GM04504 (cell line): ENCODE results near the gene PCGF1.
"Not testable (repeated sequence)": the region's sequence is repeated elsewhere in the genome, so short reads cannot be mapped to it uniquely, and the experiment has no call there.

Experiments used
- DNase-seq: peaks from one replicate; pipeline ENCODE4 v3.0.0-alpha.2; 2012; ENCODE audit warnings: low read depth

The PCGF1 gene

DNA sequence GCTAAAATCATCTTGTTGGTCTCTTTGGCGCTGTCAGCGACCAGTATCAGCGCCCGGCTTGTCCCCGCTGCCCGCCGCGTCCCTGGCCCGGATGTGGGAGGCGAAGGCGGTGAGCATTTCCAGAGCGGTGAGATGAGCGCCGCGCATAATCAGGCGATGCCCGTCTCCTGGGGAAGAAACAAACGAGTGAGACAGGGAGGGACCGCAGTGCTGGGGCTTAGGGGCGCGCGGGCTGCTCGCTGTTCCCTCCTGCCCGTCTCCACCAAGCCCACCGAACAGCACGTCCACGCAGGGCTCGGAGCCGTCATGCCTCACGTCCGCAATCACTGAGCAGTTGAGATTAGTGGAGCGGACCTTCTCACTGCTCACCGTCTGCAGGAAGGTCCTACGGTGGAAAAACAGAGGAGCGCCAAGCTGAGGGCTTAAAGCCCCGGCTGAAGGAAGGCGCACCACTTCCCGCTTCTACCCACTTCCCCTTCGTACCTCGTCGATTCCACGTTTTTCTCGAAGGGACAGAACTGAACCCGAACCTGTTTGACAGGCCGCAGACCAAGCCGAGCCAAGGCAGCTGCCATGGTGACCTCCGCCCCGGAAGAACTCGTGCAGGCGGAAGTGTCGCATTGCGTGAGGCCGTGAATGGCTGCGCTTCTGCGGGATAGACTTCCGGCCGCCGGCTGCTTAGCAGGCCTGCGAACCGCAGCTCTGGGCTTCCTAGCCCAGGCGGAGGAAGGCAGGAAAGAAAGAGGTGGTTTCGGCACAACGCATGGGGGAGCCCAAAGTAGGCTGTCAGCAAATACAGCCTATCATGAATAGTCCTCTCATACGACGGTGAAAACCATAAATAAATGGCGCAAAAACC lies 35.2 kb downstream of the PCGF1 start, which contains the start of gene MRPL53:
MRPL53 (minus strand) TSS at position 595 of the 859 bp plus-strand sequence; CDS start at position 575, 20 bp downstream.
- DNase-seq: peak; percentile 86

DNA sequence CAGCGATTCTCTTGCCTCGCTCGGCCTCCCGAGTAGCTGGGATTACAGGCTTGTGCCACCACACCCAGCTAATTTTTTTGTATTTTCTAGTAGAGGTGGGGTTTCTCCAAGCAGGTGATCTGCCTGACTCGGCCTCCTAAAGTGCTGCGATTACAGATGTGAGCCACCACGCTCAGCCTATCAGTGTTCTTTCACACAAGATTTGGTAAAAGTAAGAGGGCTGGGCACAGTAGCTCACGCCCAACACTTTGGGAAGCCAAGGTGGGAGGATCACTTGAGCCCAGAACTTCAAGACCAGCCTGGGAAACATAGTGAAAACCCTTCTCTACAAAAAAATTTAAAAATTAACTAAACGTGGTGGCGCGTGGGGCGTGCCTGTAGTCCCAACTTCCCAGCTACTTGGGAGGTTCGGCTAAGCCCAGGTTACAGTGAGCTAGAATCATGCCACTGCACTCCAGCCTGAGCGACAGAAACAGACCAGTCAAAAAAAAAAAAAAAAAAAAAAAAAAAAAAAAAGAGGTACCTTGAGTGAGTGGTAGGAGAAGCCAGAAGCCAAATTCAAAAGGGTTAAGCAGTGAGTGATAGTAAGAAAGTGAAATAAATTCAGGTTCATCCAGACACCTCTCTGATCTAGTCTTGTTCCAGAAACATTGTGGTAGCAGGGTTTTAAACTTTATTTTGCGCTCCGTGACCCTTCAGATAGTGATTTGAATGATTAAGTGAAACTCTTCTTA lies 36.0 kb downstream of the PCGF1 start:
- no peak for DNase-seq

DNA sequence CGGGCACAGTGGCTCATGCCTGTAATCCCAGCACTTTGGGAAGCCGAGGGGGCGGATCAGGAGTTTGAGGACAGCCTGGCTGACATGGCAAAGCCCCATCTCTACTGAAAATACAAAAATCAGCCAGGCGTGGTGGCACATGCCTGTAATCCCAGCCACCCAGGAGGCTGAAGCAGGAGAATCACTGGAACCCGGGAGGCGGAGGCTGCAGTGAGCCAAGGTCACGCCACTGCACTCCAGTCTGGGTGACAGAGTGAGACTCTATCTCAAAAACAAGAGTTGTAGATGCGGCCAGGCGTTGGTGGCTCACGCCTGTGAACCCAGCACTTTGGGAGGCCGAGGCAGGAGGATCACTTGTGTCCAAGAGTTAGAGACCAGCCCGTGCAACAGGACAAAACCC lies 36.8 kb downstream of the PCGF1 start:
- DNase-seq: not testable (repeated sequence)

GRCh38 chr2:74464406-74464805 lies 43.1 kb downstream of the PCGF1 start:
- DNase-seq: no peak

GRCh38 chr2:74462786-74463105 lies 44.7 kb downstream of the PCGF1 start:
- no peak for DNase-seq

GRCh38 chr2:74462054-74462785 lies 45.3 kb downstream of the PCGF1 start:
- DNase-seq: no peak

- DNase-seq: no peak
Observed at GRCh38 chr2:74461187-74462053, 46.1 kb downstream of the PCGF1 start.

GRCh38 chr2:74460187-74460586 lies 47.3 kb downstream of the PCGF1 start:
- DNase-seq: not testable (repeated sequence)

DNA sequence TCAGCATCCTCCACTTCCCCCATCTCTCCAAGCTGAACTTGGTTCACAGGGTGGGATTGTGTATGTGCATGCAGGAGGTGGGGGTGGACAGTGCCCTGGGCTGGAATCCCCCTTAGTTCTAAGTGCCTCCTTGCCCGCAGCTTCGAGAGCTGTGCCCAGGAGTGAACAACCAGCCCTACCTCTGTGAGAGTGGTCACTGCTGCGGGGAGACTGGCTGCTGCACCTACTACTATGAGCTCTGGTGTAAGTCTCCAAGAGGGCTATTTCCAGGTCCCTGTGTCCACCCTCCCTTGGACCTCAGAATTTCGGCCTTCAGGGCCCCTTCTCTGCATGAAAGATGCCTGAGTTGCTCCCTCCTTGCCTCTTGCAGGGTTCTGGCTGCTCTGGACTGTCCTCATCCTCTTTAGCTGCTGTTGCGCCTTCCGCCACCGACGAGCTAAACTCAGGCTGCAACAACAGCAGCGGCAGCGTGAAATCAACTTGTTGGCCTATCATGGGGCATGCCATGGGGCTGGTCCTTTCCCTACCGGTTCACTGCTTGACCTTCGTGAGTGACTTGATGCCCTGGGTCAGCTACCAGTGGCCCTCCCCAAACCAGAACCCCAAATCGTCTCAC lies 47.9 kb downstream of the PCGF1 start:
- DNase-seq: not testable (repeated sequence)

DNA sequence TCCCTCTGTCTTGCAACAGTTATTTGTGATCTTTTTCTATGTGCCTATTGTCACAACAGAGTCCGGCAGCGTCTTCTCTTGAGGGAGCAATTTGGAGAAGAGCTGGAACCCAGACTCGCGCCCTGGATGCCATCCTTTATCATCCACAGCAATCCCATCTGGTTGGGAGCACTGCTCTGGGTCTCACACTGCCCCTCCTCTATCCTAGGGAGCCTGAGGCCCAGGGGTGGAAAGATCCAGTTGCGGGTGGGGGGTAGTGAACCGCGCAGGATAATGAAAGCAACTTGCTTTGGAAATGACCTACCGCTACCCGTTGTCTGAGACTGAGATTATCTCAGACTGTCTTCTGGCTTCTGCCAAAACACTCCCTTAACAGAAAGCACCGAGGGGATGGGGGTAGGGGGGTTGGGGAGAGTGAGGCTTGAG lies 48.5 kb downstream of the PCGF1 start:
- no peak for DNase-seq

- DNase-seq: peak; percentile 100
Observed at GRCh38 chr2:74458132-74458937, 49.2 kb downstream of the PCGF1 start, which contains the start of gene WBP1. Gene WBP1 (plus strand): TSS chr2:74458438. CDS start chr2:74458603, 165 bp downstream.

- no peak for DNase-seq
Observed at GRCh38 chr2:74457549-74458131, 49.9 kb downstream of the PCGF1 start.

DNA sequence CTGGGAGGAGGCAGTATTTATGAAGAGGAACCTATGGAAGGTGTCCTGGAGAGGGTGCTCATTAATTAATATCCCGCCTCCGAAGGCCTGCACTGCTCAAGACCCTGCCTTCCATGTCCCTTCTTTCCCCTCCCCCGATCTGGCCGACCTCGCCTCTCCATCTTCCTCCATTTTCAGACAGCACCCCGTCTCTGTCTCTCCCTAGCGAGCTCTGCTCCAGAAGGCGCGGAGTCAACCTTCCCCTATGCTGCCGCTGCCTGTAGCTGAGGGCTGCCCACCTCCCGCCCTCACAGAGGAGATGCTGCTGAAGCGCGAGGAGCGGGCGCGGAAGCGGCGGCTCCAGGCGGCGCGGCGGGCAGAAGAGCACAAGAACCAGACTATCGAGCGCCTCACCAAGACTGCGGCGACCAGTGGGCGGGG lies 50.4 kb downstream of the PCGF1 start:
- no peak for DNase-seq
